WI38 (cell line): ENCODE measurements around the gene EVC2.

Experiments
- H3K4me3 ChIP-seq: 2 replicates; pipeline ENCODE4 v1.5.1; 2011; ENCODE audit warnings: low read depth, mild to moderate bottlenecking, control low read depth, low read length
- TF ChIP-seq, protein P1 (sequence below): IDR thresholded peaks from 2 replicates; pipeline ENCODE4 v1.5.1; 2012; ENCODE audit warnings: low read depth, mild to moderate bottlenecking, control low read depth, low read length

Gene EVC2

DNA sequence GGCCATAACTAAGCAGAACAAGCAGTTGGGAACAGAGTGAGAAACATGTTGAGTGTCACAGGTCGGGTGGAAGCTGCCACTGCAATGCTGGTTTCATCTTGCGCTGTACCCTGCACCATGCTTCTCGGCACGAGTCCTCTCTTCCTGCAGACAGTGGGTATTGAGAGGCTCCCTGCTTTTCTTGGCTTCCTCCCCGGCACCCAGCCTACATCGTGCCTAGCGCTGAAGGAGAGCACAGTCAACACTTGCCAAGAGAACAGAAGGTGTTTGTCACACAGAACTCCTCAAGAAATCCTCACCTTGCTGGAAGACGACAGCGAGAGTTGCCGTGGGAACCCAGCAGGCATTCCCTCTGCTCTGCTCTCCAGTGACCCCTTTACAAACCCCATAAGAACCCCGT lies 53.6 kb downstream of the EVC2 start:
- TF ChIP-seq, protein P1, sequence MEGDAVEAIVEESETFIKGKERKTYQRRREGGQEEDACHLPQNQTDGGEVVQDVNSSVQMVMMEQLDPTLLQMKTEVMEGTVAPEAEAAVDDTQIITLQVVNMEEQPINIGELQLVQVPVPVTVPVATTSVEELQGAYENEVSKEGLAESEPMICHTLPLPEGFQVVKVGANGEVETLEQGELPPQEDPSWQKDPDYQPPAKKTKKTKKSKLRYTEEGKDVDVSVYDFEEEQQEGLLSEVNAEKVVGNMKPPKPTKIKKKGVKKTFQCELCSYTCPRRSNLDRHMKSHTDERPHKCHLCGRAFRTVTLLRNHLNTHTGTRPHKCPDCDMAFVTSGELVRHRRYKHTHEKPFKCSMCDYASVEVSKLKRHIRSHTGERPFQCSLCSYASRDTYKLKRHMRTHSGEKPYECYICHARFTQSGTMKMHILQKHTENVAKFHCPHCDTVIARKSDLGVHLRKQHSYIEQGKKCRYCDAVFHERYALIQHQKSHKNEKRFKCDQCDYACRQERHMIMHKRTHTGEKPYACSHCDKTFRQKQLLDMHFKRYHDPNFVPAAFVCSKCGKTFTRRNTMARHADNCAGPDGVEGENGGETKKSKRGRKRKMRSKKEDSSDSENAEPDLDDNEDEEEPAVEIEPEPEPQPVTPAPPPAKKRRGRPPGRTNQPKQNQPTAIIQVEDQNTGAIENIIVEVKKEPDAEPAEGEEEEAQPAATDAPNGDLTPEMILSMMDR: no peak

DNA sequence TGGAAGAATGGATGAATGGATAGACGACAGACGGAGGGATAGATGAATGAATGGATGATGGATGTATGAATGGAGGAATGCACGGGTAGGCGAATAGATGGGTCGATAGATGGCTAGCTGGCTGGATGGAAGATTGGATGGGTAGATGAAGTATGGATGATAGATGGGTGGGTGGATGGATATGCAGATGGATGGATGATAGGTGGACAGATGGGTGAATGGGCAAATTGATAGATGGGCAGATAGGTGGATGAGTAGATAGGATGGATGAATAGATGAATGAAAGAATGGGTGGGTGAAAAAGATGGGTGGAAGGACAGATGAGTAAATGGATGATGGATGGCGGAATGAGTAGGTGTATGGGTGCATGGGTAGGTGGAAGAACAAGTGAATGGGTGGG lies 57.3 kb downstream of the EVC2 start:
- no peak overlapping the region for H3K4me3 ChIP-seq
- TF ChIP-seq, protein P1: no peak

More for the DNA sequence above, 53.6 kb downstream of the EVC2 start:
- H3K4me3 ChIP-seq: no peak overlapping the region

DNA sequence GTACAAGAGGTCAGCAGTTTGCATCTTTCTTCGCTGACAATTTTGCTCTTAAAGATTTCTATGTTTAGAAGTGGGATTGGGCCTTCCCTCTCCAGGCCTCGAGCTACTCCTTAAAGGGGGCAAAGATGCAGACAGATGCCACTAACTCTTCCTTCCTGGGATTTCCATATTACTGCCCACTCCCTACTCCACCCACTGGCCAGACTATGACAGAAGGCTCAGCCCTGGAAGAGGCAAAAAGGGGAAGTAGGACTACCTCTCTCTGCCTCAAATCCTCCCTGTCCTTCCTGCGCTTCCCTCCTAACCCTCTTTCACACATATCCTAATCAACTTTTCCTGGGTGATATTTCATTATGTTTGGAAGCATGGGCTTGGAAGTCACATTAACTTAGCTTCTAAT lies 58.3 kb downstream of the EVC2 start:
- H3K4me3 ChIP-seq: no peak overlapping the region
- TF ChIP-seq, protein P1: no peak

DNA sequence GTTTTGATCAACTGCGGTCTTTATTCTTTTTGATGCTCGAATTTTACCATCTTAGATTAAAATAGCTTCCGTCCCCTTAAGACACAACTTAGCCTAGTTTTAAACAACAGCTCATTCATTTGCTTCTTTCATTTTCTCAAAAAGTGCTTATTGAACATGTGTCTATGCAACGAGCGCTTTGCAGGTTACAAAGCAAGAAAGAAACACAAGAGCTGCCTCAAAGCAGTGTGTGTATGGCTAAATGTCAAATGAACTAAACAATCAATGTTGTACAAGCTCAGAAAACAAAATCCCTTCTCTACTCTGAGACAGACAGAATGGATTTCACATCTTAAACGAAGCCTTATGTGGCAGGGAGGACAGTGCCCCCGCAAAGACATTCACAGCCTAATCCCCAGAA lies 61.0 kb downstream of the EVC2 start:
- no peak overlapping the region for H3K4me3 ChIP-seq
- TF ChIP-seq, protein P1: no peak

DNA sequence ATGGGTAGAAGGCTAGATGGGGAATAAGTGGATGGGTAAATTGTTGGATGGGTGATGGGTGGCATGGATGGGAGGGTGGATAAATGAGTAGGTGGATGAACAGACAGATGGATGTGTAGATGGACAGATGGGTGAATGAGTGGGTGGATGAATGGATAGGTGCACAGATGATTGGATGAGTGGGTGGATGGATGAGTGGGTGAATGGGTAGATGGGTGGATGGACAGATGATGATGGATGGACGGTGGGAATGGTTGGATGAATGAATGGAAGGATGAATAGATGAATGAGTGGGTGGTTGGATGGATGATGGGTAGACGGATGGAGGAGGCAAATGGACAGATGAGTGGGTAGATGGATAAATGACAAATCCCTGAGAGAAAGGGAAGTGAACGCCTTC lies 68.3 kb downstream of the EVC2 start:
- TF ChIP-seq, protein P1: no peak
- H3K4me3 ChIP-seq: no peak overlapping the region

DNA sequence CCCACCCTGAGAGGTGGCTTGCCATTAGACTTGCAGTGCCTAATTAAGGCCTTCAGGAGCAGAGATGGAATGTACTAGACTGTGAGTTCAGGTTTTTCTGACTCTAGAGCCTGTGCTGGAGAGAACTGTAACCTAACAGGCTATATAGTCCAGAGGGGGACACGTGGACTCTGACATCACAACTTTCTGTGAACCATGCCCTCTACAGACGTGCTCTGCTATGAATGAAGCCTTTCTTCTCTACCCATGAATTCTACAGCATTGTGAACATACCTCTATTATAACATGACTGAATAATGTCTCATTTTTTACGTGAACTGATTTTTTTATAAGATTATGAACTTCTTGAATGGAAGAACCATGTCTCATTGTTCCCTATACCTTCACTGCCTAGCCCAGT lies 68.8 kb downstream of the EVC2 start:
- TF ChIP-seq, protein P1: no peak
- no peak overlapping the region for H3K4me3 ChIP-seq

DNA sequence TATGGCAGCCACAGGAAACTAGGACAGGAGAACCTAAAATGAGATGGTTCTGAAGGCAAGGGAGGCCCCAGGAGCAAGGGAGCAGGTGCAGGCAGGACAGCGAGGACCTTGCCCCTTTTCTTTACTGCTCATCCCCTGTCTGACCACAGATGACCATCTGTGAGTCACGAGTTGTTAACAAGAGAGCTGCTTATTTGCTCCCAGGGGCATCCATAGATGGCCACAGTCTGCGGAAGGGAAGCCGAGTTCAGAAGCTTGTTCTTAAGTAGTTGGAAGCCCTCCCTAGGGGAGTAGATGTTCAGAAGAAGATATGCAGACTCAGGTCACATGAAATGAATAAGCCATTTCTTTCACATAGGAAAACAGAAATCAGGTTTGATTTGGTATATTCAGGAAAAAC lies 69.4 kb downstream of the EVC2 start:
- H3K4me3 ChIP-seq: no peak overlapping the region

More for the DNA sequence above, 69.4 kb downstream of the EVC2 start:
- TF ChIP-seq, protein P1: no peak
